K562 (cell line): ENCODE results near the gene TRMT1. TPM values are rescaled to one million over a fixed set of nuclear protein-coding genes. Genes with fewer than 3 reads are reported as not detected.

ENCODE experiments used
- ARID4B ChIP-seq: sonication (generic); formaldehyde crosslinking; IDR thresholded peaks from 2 replicates; pipeline ENCODE4 v1.8.0; 2022; ENCODE audit warnings: mild to moderate bottlenecking, missing genetic modification reagents
- CLOCK ChIP-seq: fragments of 250-450 bp; sonication (Bioruptor Pico); IDR thresholded peaks from 2 replicates; pipeline ENCODE4 v1.4.0; 2020; ENCODE audit warnings: mild to moderate bottlenecking, moderate library complexity, borderline replicate concordance
- ETS2 ChIP-seq: IDR thresholded peaks from 2 replicates; pipeline ENCODE4 v1.6.1; 2016; ENCODE audit warnings: borderline replicate concordance, missing genetic modification characterization, mild to moderate bottlenecking, moderate library complexity, missing compliant biosample characterization; ENCODE audit not compliant: poor library complexity, severe bottlenecking
- FOXP1 ChIP-seq: sonication (generic); formaldehyde crosslinking; IDR thresholded peaks from 2 replicates; pipeline ENCODE4 v1.8.0; 2022; ENCODE audit warnings: mild to moderate bottlenecking, missing genetic modification reagents
- JUND ChIP-seq, 2 experiments: IDR thresholded peaks; 2 replicates in 1 of 2; 3 replicates in 1 of 2; pipeline ENCODE4 v1.6.1; 2011; ENCODE audit warnings: borderline replicate concordance in 2 of 2, low read depth in 2 of 2, low read length in 2 of 2, improper control_type of control experiment in 1 of 2, missing biosample characterization in 1 of 2, missing genetic modification characterization in 1 of 2, missing genetic modification reagents in 1 of 2
- MEIS2 ChIP-seq: fragments of 450-650 bp; IDR thresholded peaks from 2 replicates; pipeline ENCODE4 v1.6.1; 2014; ENCODE audit warnings: mild to moderate bottlenecking; ENCODE audit not compliant: partially characterized antibody
- NCOR1 ChIP-seq: fragments of 450-650 bp; IDR thresholded peaks from 2 replicates; pipeline ENCODE4 v1.6.1; 2016; ENCODE audit warnings: mild to moderate bottlenecking, moderate library complexity
- PTRF ChIP-seq: fragments of 450-650 bp; IDR thresholded peaks from 2 replicates; pipeline ENCODE4 v1.6.1; 2016; ENCODE audit warnings: mild to moderate bottlenecking, missing genetic modification characterization, missing compliant biosample characterization
- RB1 ChIP-seq: fragments of 450-650 bp; IDR thresholded peaks from 2 replicates; pipeline ENCODE4 v1.6.1; 2017; ENCODE audit warnings: low read depth, mild to moderate bottlenecking
- SMC3 ChIP-seq: conservative IDR thresholded peaks from 2 replicates; pipeline ENCODE4 v1.6.1; 2011; ENCODE audit warnings: low read depth, low read length, improper control_type of control experiment; ENCODE audit not compliant: insufficient read depth
- SP1 ChIP-seq: sonication (generic); formaldehyde crosslinking; IDR thresholded peaks from 2 replicates; pipeline ENCODE4 v1.8.1; 2022; ENCODE audit warnings: mild to moderate bottlenecking, missing genetic modification reagents
- SREBF2 ChIP-seq: sonication (generic); formaldehyde crosslinking; IDR thresholded peaks from 2 replicates; pipeline ENCODE4 v1.4.0; 2020; ENCODE audit warnings: mild to moderate bottlenecking, missing genetic modification reagents
- TCF3 ChIP-seq: sonication (generic); formaldehyde crosslinking; IDR thresholded peaks from 2 replicates; pipeline ENCODE4 v1.4.0; 2020; ENCODE audit warnings: mild to moderate bottlenecking, missing genetic modification reagents
- TEAD2 ChIP-seq: fragments of 450-650 bp; IDR thresholded peaks from 2 replicates; pipeline ENCODE4 v1.6.1; 2016; ENCODE audit warnings: missing genetic modification characterization, control low read depth, missing compliant biosample characterization
- ZNF134 ChIP-seq: fragments of 250-450 bp; sonication (Bioruptor Pico); conservative IDR thresholded peaks from 2 replicates; pipeline ENCODE4 v1.4.0; 2020
- ZNF146 ChIP-seq: IDR thresholded peaks from one replicate; pipeline ENCODE4 v1.6.1; 2018; ENCODE audit warnings: missing compliant biosample characterization; ENCODE audit not compliant: unreplicated experiment
- ZNF639 ChIP-seq, 2 experiments: fragments of 200-800 bp in 1 of 2; sonication (Bioruptor generic) in 1 of 2; sonication (generic) in 1 of 2; formaldehyde crosslinking in 1 of 2; IDR thresholded peaks in 1 of 2; conservative IDR thresholded peaks in 1 of 2; 2 replicates each; pipeline versions ENCODE4 v1.5.0 to v1.6.1; 2016 to 2020; ENCODE audit warnings: missing compliant biosample characterization in 1 of 2, missing genetic modification characterization in 1 of 2, missing genetic modification reagents in 1 of 2
- ZNF644 ChIP-seq: fragments of 200-800 bp; sonication (Bioruptor generic); IDR thresholded peaks from 2 replicates; pipeline ENCODE4 v1.6.1; 2016; ENCODE audit warnings: low read depth, missing genetic modification characterization, missing compliant biosample characterization
- polyA plus RNA-seq, 8 experiments: library from polyadenylated mRNA; depleted of rRNA in 4 of 8; stranded (reverse) in 5 of 8; unstranded in 3 of 8; fragments of >200 nt; fragmentation: Nextera tagmentation in 2 of 8; fragmentation: Illumina TruSeq in 1 of 8; extraction: Ambion mirVana in 2 of 8; extraction: Trizol in 1 of 8; gene quantifications; 2 replicates each; pipeline versions ENCODE4 v1.2.1 to v1.2.3, GENCODE V29; 2011 to 2014; ENCODE audit warnings: inconsistent platforms in 1 of 8, missing spikeins in 1 of 8
- total RNA-seq, 7 experiments: library from RNA; depleted of rRNA in 6 of 7; stranded (reverse); fragments of >200 nt in 6 of 7; fragmentation: Illumina TruSeq in 2 of 7; extraction: Trizol in 2 of 7; gene quantifications; 2 replicates each; pipeline versions ENCODE4 v1.2.1 to v1.2.3, GENCODE V29; 2011 to 2021; ENCODE audit warnings: low replicate concordance in 1 of 7

Gene TRMT1
- total and polyA plus RNA-seq, 9 of the 15 experiments (the other 6 are each of a cell fraction or from before 2014, with no cell fraction given): 5.8 to 158 (median 54.3) TPM

GRCh38 chr19:13095393-13095784, 21.2 kb downstream of the TRMT1 start (continued):
- TF ChIP-seq ZNF639 (CRISPR knock-in tag; conservative IDR thresholded peaks at IDR 0.05 in 1 of 2, IDR thresholded peaks at IDR 0.05 in 1 of 2): no peak
- TF ChIP-seq SP1 (CRISPR knock-in tag): 0 out of 2 replicates have a peak, but pooled peaks have one; percentile 28
- TF ChIP-seq CLOCK (CRISPR knock-in tag): no peak
- no peak for TF ChIP-seq MEIS2
- no peak for TF ChIP-seq NCOR1
- no peak for TF ChIP-seq JUND (IDR thresholded peaks at IDR 0.05; ENCODE audit: borderline replicate concordance, low read depth, low read length)
- no peak for TF ChIP-seq JUND (tag; IDR thresholded peaks at IDR 0.05; ENCODE audit: borderline replicate concordance, low read depth, low read length)
- TF ChIP-seq RB1: 0 out of 2 replicates have a peak, but pooled peaks have one; percentile 8
- TF ChIP-seq ZNF146: no peak
- TF ChIP-seq TCF3 (CRISPR knock-in tag): no peak
- no peak for TF ChIP-seq FOXP1 (CRISPR knock-in tag)
- TF ChIP-seq ZNF134 (CRISPR knock-in tag): no peak
- no peak for TF ChIP-seq ZNF644 (tag)
- TF ChIP-seq ARID4B: no peak
- TF ChIP-seq SREBF2 (CRISPR knock-in tag): no peak
- no peak for TF ChIP-seq SMC3
- TF ChIP-seq TEAD2 (tag): no peak
- TF ChIP-seq PTRF (tag): no peak
- TF ChIP-seq ETS2 (tag): no peak
